Measurements from ENCODE around the gene ADNP2.

The ADNP2 gene, protein sequence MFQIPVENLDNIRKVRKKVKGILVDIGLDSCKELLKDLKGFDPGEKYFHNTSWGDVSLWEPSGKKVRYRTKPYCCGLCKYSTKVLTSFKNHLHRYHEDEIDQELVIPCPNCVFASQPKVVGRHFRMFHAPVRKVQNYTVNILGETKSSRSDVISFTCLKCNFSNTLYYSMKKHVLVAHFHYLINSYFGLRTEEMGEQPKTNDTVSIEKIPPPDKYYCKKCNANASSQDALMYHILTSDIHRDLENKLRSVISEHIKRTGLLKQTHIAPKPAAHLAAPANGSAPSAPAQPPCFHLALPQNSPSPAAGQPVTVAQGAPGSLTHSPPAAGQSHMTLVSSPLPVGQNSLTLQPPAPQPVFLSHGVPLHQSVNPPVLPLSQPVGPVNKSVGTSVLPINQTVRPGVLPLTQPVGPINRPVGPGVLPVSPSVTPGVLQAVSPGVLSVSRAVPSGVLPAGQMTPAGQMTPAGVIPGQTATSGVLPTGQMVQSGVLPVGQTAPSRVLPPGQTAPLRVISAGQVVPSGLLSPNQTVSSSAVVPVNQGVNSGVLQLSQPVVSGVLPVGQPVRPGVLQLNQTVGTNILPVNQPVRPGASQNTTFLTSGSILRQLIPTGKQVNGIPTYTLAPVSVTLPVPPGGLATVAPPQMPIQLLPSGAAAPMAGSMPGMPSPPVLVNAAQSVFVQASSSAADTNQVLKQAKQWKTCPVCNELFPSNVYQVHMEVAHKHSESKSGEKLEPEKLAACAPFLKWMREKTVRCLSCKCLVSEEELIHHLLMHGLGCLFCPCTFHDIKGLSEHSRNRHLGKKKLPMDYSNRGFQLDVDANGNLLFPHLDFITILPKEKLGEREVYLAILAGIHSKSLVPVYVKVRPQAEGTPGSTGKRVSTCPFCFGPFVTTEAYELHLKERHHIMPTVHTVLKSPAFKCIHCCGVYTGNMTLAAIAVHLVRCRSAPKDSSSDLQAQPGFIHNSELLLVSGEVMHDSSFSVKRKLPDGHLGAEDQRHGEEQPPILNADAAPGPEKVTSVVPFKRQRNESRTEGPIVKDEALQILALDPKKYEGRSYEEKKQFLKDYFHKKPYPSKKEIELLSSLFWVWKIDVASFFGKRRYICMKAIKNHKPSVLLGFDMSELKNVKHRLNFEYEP

DNA sequence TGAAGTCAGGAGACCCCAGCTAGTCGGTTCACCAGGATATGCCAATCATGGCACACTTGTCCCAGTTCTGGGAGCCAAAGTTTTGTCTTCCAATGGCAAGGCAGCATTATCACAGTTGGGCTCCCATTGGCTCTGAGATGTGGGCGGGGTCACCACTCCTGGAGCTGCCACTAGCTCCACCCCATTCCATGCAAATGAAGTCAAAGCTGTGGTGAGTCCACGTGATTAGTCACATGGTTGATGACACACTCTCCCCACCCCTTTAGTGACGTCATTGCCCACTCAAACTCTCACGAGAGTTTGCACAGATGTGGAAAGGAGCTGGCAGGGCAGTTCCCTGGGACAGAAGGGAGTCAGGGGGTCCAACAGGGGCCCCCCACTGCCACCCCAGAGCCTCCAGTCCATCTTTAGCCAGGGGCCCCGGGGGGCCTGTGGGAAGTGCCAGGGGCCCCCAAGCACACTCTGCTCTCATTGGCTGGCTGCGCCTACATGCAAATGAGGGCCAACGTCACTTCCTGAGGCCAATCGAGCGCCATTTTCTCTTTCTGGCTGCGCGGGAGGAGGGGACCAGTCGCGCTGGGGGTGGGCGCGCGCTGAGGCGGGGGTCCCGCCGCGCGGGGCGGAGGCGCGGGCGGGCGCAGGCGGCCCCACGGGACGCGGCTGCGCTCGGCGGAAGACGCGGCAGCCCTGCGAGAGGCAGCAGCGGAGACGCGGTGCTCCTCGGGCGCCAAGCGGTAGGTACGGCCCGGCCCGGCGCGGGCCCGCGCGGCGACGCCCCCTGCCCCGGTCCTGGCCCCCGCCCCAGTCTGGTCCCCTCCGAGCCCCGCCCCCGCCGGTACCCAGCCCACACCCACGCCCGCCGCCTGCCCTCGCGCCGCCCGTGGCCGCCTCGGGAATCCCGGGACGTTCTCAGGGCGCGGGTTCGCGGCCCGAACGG, at the start of gene ADNP2:
TSS of gene ADNP2 (plus strand) at position 524 of the 937 bp plus-strand sequence. CDS start 8,281 bp downstream, outside the sequence.
- no peak for TF ChIP-seq GATA1 (IDR thresholded peaks at IDR 0.05; ENCODE audit: low read depth, low read length)
- peak; percentile 72 for TF ChIP-seq POLR2A (IDR thresholded peaks at IDR 0.05; ENCODE audit: low read length)
- peak; percentile 97 for DNase-seq

DNA sequence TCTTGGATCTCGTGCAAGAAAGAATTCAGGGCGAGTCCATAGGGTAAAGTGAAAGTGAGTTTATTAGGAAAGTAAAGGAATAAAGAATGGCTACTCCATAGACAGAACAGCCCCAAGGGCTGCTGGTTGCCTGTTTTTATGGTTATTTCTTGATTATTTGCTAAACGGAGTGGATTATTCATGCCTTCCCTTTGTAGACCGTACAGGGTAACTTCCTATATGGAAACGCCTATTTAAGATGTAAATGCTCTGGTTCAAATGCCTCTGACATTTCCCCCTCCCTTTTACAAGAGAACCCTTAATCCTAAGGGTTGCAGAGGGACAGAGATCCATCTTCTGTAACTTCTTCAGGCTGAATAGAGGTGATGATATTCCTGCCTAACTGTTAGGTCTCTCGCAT, 49.1 kb upstream of the ADNP2 start:
- TF ChIP-seq POLR2A (IDR thresholded peaks at IDR 0.05; ENCODE audit: low read length) (no peak), GATA1 (IDR thresholded peaks at IDR 0.05; ENCODE audit: low read depth, low read length) (no peak)
- DNase-seq, result no peak

DNA sequence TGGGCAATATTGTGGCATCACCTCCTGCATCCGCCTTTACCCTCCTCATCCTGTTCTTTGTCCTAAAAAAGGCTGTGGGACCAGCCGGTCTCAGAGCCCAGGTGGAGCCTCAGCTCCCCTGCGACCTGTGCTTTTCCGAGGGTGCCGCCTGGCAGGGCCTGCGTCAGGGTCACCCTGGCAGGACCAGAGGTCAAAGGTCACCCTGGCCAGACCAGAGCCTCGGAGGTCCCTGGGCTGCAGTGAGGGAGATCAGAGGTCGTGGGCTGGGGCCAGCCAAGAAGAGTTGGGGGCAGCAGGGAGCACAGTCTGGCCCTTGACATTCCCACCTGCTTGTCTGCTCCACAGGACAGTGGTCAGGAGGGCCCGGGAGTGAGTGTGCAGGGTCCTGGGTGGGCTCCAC, 43.4 kb upstream of the ADNP2 start:
- no peak for DNase-seq

DNA sequence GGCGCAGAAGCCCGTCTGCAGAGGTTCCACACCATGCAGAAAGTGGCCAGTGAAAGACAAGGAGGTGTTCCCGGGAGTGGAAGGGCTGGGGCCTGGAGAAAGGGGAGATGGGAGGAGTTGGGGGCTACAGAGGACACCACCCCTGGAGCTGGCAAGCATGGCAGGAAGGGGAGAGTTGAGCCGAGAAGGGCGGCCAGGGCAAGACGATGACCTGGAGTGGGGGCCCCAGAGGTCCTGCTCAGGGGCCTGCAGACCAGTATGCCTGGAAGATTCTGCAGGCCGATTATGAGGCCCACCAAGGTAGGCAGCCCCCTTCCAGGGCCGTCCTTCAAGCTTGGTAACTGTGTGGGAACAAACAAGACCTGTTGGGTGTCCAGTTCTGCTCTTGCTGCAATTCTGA, 41.7 kb upstream of the ADNP2 start:
- no peak for DNase-seq
- TF ChIP-seq GATA1 (IDR thresholded peaks at IDR 0.05; ENCODE audit: low read depth, low read length) (no peak), POLR2A (IDR thresholded peaks at IDR 0.05; ENCODE audit: low read length) (no peak)

More for the DNA sequence above, 43.4 kb upstream of the ADNP2 start:
- TF ChIP-seq GATA1 (IDR thresholded peaks at IDR 0.05; ENCODE audit: low read depth, low read length), result no peak
- no peak for TF ChIP-seq POLR2A (IDR thresholded peaks at IDR 0.05; ENCODE audit: low read length)

DNA sequence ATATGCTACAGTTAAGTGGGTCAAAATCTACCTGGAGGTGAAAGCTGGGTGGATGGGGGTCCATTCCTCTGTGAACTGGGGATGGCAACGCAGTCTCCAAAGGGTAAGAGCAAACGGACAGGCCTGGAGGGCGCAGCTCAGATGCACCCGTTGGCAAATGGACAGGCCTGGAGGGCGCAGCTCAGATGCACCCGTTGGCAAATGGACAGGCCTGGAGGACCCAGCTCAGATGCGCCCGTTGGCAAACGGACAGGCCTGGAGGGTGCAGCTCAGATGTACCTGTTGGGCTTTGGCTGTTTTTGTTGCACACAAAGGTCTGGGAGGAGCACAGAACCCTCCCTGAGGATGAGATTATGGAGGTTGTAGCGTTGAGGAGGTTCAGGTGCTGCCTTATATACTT, 41.2 kb upstream of the ADNP2 start:
- DNase-seq, result no peak
- TF ChIP-seq GATA1 (IDR thresholded peaks at IDR 0.05; ENCODE audit: low read depth, low read length) (no peak), POLR2A (IDR thresholded peaks at IDR 0.05; ENCODE audit: low read length) (no peak)

DNA sequence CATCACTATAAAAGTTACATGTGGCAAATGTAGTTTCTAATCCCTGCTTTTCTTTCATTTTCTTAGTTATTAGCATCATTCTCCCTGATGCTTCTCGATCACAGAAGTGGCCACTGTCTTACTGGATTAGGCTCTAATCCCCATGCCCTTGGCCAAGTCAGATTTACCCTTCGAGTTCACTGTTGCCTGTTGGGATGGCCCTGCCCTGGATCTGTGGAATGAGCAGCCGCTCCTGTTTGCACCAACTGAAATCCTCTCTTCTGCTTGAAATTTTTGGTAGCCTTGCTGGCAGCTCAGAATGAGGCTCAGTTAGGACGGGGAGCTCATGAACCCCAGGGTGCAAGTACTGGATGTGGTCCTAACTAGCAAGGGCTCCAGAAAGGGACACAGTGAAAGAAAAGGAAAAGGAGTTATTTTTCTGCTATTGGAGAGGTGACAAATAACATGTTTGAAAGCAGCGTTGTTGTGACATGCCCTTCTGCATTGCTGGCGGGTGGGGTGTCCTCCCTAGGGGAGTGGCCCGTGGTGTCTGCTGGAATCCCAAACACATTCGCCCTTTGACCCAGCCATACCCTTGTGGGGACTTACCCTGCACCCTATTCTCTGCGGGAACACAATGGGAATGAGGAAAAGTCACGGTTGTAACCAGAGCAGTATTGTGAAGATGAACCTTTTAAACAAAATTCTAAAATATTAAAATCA, 40.3 kb upstream of the ADNP2 start:
- no peak for DNase-seq

DNA sequence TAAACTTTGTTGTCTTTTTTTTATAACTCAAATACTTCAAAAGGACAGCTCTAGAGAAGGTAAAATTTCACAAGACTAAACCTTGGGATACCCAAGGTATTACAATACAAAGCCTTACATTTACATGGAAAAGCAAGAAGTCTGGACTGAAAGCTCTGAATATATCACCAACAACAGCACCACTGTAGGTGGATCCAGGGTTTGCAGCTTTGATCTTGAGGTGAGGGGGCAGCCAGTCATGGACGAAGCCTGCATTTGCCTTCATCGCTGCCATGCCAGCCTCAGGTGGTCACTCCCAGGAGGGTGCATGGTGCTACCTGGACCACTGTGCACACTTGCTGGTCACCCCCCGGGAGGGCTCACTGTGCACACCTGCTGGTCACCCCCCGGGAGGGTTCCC, 38.2 kb upstream of the ADNP2 start:
- TF ChIP-seq GATA1 (IDR thresholded peaks at IDR 0.05; ENCODE audit: low read depth, low read length) (no peak), POLR2A (IDR thresholded peaks at IDR 0.05; ENCODE audit: low read length) (no peak)
- no peak for DNase-seq

More for the DNA sequence above, 40.3 kb upstream of the ADNP2 start:
- TF ChIP-seq POLR2A (IDR thresholded peaks at IDR 0.05; ENCODE audit: low read length) (no peak), GATA1 (IDR thresholded peaks at IDR 0.05; ENCODE audit: low read depth, low read length) (no peak)

DNA sequence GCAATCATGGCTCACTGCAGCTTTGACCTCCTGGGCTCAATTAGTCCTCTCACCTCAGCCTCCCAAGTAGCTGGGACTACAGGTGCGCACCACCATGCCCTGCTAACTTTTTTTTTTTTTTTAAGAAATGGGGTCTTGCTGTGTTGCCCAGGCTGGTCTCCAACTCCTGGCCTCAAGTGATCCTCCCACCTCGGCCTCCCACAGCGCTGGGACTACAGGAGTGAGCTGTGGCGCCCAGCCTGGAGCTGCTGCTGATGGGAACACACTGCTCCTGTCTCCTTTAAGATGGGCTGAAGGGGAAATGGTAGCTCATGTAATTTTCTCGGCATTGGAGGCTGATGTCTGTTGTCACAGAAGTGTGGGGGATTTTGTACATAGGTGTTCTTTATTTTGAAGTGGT, 34.9 kb upstream of the ADNP2 start:
- no peak for DNase-seq
- TF ChIP-seq GATA1 (IDR thresholded peaks at IDR 0.05; ENCODE audit: low read depth, low read length) (no peak), POLR2A (IDR thresholded peaks at IDR 0.05; ENCODE audit: low read length) (no peak)

DNA sequence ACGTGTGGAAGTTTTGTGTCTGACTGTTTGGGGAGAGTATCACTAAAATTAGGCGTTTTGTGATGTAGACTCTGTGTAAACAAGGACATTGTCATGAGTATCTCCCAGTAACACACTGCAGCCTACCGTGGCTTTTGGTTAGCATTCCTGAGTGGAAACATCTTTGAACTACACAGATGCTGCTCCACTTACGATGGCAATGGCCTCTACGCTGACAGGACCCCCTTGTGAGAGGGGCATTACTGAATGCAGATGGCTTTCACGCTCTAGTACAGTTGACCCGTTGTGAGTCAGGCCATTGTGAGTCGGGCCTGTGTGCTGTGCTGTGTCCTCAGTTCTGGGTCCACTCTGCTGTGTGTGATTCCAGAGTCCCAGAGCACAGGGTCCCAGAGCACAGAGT, 34.4 kb upstream of the ADNP2 start:
- TF ChIP-seq GATA1 (IDR thresholded peaks at IDR 0.05; ENCODE audit: low read depth, low read length), result no peak
- TF ChIP-seq POLR2A (IDR thresholded peaks at IDR 0.05; ENCODE audit: low read length), result no peak
- no peak for DNase-seq

DNA sequence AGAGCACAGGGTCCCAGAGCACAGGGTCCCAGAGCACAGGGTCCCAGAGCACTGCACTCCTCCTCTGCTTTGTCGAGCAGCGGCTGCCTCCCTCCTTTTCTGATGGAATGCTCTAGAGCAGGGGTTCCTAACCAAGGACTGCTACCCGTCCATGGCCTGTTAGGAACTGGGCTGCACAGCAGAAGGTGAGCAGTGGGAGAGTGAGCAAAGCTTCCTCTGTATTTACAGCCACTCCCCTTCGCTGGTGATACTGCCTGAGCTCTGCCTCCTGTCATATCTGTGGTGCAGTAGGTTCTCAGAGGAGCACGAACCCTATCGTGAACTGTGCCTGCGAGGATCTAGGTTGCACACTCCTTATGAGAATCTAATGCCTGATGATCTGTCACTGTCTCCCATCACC, 33.1 kb upstream of the ADNP2 start:
- no peak for DNase-seq
- TF ChIP-seq GATA1 (IDR thresholded peaks at IDR 0.05; ENCODE audit: low read depth, low read length) (no peak), POLR2A (IDR thresholded peaks at IDR 0.05; ENCODE audit: low read length) (no peak)

DNA sequence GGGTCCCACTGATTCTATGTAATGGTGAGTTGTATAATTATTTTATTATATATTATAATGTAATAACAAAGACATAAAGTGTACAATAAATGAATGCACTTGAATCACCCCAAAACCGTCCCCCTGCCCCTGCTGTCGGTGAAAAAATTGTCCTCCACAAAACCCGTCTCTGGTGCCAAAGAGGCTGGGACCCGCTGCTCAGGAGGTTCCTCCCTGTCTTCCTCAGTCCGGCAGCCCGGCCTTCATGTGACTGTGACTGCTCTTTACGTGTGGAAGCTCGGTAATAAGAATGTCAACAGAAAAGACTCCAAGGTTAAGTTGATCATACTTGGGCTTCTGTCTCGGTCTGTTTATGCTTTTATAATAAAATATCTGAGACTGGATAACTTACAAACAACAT, 32.7 kb upstream of the ADNP2 start:
- TF ChIP-seq POLR2A (IDR thresholded peaks at IDR 0.05; ENCODE audit: low read length), result no peak
- TF ChIP-seq GATA1 (IDR thresholded peaks at IDR 0.05; ENCODE audit: low read depth, low read length), result no peak
- no peak for DNase-seq

DNA sequence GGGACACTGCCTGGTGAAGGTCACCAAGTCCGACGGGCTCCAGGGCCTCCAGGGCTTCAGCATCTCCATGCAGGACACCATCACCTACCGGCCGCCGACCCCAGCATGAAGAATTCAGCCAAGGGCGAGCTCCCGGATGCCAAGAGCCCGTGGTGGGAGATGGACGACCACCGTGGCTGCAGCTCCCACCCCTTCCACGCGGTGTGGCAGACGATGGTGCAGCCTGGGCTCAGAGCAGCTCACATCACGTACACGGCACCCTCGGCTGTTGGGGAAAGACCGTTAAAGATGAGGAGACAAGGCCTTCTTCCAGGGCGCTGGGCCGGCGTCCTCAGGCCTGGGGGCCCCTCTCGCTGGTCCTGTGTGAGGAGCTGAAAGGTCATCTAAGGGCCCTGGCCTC, 31.2 kb upstream of the ADNP2 start:
- DNase-seq, result no peak
- no peak for TF ChIP-seq POLR2A (IDR thresholded peaks at IDR 0.05; ENCODE audit: low read length)
- TF ChIP-seq GATA1 (IDR thresholded peaks at IDR 0.05; ENCODE audit: low read depth, low read length), result no peak

All from erythroblast (primary cell).